ENCODE data around the gene NT5DC4.

GRCh38 chr2:112725545-112726457 lies 5.0 kb downstream of the NT5DC4 start:
- TF ChIP-seq ARNTL (CRISPR knock-in tag; IDR thresholded peaks at IDR 0.05; ENCODE audit: borderline replicate concordance, low read depth), result no peak
- TF ChIP-seq POU6F1 (CRISPR knock-in tag; IDR thresholded peaks at IDR 0.05; ENCODE audit: borderline replicate concordance, low read depth), result no peak
- TF ChIP-seq ISL1 (CRISPR knock-in tag; IDR thresholded peaks at IDR 0.05), result no peak
- no peak for TF ChIP-seq ZFP30 (CRISPR knock-in tag; IDR thresholded peaks at IDR 0.05)
- no peak for TF ChIP-seq TCF4 (CRISPR knock-in tag; IDR thresholded peaks at IDR 0.05; ENCODE audit: borderline replicate concordance)
- no peak for TF ChIP-seq TOX (CRISPR knock-in tag; IDR thresholded peaks at IDR 0.05; ENCODE audit: borderline replicate concordance)

Measured in SK-N-SH treated with all-trans-retinoic acid at 6 μM for 48 hours (cell line).